Loucy (cell line): Measurements from ENCODE around the gene KANSL1.

Experiments used
- H2AFZ ChIP-seq: fragments of 200-600 bp; sonication (generic); 2 replicates; pipeline ENCODE4 v1.6.0; 2016; ENCODE audit warnings: antibody characterized with exemption, mild to moderate bottlenecking, low read length, moderate library complexity
- H3F3A ChIP-seq: fragments of 200-600 bp; 2 replicates; pipeline ENCODE4 v1.6.0; 2016; ENCODE audit warnings: antibody characterized with exemption, low read depth, mild to moderate bottlenecking
- H3K27me3 ChIP-seq: fragments of 200-600 bp; sonication (generic); 2 replicates; pipeline ENCODE4 v1.6.1; 2014; ENCODE audit warnings: low read length, mild to moderate bottlenecking; ENCODE audit not compliant: insufficient read depth, poor library complexity, severe bottlenecking
- H3K36me3 ChIP-seq: fragments of 200-600 bp; sonication (generic); 2 replicates; pipeline ENCODE4 v1.6.1; 2016; ENCODE audit warnings: low read length; ENCODE audit not compliant: insufficient read depth
- H3K4me1 ChIP-seq: fragments of 200-600 bp; sonication (generic); 2 replicates; pipeline ENCODE4 v1.5.1; 2014; ENCODE audit warnings: low read length, mild to moderate bottlenecking; ENCODE audit not compliant: insufficient read depth, poor library complexity, severe bottlenecking
- H3K4me2 ChIP-seq: fragments of 200-600 bp; sonication (generic); 2 replicates; pipeline ENCODE4 v1.6.0; 2014; ENCODE audit warnings: antibody characterized with exemption, low read length, low read depth, mild to moderate bottlenecking; ENCODE audit not compliant: poor library complexity, severe bottlenecking
- H3K4me3 ChIP-seq: fragments of 200-600 bp; sonication (generic); 2 replicates; pipeline ENCODE4 v1.5.1; 2014; ENCODE audit warnings: low read length, mild to moderate bottlenecking, mixed read lengths; ENCODE audit not compliant: poor library complexity, severe bottlenecking
- H3K79me2 ChIP-seq: fragments of 200-600 bp; sonication (generic); 2 replicates; pipeline ENCODE4 v1.6.1; 2014; ENCODE audit warnings: low read length; ENCODE audit not compliant: insufficient read depth
- H3K9ac ChIP-seq: fragments of 200-600 bp; sonication (generic); 2 replicates; pipeline ENCODE4 v1.6.0; 2014; ENCODE audit warnings: mild to moderate bottlenecking, low read depth, low read length, moderate library complexity; ENCODE audit not compliant: poor library complexity, severe bottlenecking
- H3K9me2 ChIP-seq: fragments of 200-600 bp; sonication (generic); replicated peaks from 2 replicates; pipeline ENCODE4 v1.6.1; 2016; ENCODE audit warnings: low read depth, low read length, mixed read lengths
- H3K9me3 ChIP-seq: fragments of 200-600 bp; sonication (generic); 2 replicates; pipeline ENCODE4 v1.6.1; 2014; ENCODE audit warnings: mild to moderate bottlenecking, antibody characterized with exemption, low read length, low read depth; ENCODE audit not compliant: insufficient read depth
- H4K20me1 ChIP-seq: fragments of 200-600 bp; sonication (generic); 2 replicates; pipeline ENCODE4 v1.6.0; 2014; ENCODE audit warnings: antibody characterized with exemption, low read length, mild to moderate bottlenecking; ENCODE audit not compliant: insufficient read depth, poor library complexity, severe bottlenecking
- CTCF ChIP-seq: fragments of 200-600 bp; sonication (generic); conservative IDR thresholded peaks from 2 replicates; pipeline ENCODE4 v1.5.1; 2014; ENCODE audit warnings: mild to moderate bottlenecking, antibody characterized with exemption, low read length
- EZH2phosphoT487 ChIP-seq: fragments of 200-600 bp; IDR thresholded peaks from 2 replicates; pipeline ENCODE4 v1.6.1; 2018; ENCODE audit warnings: antibody characterized with exemption, mild to moderate bottlenecking, moderate library complexity, borderline replicate concordance

Gene KANSL1

GRCh38 chr17:46170639-46171429, 22.4 kb downstream of the KANSL1 start:
- Histone ChIP-seq H3K79me2 (peaks cover 100% of the 10 kb centered on the region), H3K9me3 (no peaks in the 10 kb centered on the region), H2AFZ (no peak overlapping the region), H3K4me3 (no peak overlapping the region), H4K20me1 (peaks cover 98% of the 10 kb centered on the region), H3K27me3 (no peaks in the 10 kb centered on the region), H3K9ac (no peak overlapping the region), H3K4me1 (no peaks in the 10 kb centered on the region), H3K36me3 (peaks cover 46% of the 10 kb centered on the region), H3K4me2 (no peak overlapping the region), H3K9me2 (no peaks in the 10 kb centered on the region), H3F3A (no peaks in the 10 kb centered on the region)
- TF ChIP-seq EZH2phosphoT487: no peak
- TF ChIP-seq CTCF: no peak

- H4K20me1 ChIP-seq: peaks cover 95% of the 10 kb centered on the region
- H3K4me1 ChIP-seq: no peaks in the 10 kb centered on the region
Measured at GRCh38 chr17:46169913-46170638, 23.2 kb downstream of the KANSL1 start.

GRCh38 chr17:46167826-46168569, 25.2 kb downstream of the KANSL1 start:
- H3K79me2 ChIP-seq: peaks cover 99% of the 10 kb centered on the region
- TF ChIP-seq CTCF (no peak), EZH2phosphoT487 (no peak)
- H3K36me3 ChIP-seq: peaks cover 46% of the 10 kb centered on the region
- no peaks in the 10 kb centered on the region for H3K9me3 ChIP-seq
- H2AFZ ChIP-seq: no peak overlapping the region
- peaks cover 16% of the 10 kb centered on the region for H3K4me1 ChIP-seq
- H3K4me2 ChIP-seq: no peak overlapping the region
- H3K27me3 ChIP-seq: no peaks in the 10 kb centered on the region
- peaks cover 96% of the 10 kb centered on the region for H4K20me1 ChIP-seq
- no peaks in the 10 kb centered on the region for H3K9me2 ChIP-seq
- H3F3A ChIP-seq: no peaks in the 10 kb centered on the region
- H3K9ac ChIP-seq: no peak overlapping the region
- H3K4me3 ChIP-seq: no peak overlapping the region

More at GRCh38 chr17:46169913-46170638, 23.2 kb downstream of the KANSL1 start:
- no peak for TF ChIP-seq CTCF
- H3F3A ChIP-seq: no peaks in the 10 kb centered on the region
- no peak overlapping the region for H3K4me3 ChIP-seq
- no peak overlapping the region for H3K9ac ChIP-seq
- H3K9me3 ChIP-seq: no peaks in the 10 kb centered on the region
- H3K79me2 ChIP-seq: peaks cover 100% of the 10 kb centered on the region
- H3K4me2 ChIP-seq: no peak overlapping the region
- no peaks in the 10 kb centered on the region for H3K27me3 ChIP-seq
- H3K36me3 ChIP-seq: peaks cover 46% of the 10 kb centered on the region
- no peak overlapping the region for H2AFZ ChIP-seq
- H3K9me2 ChIP-seq: no peaks in the 10 kb centered on the region
